ENCODE data around the gene ACTL7B. TPM values are rescaled to one million over a fixed set of nuclear protein-coding genes. Genes with fewer than 3 reads are reported as not detected.

ACTL7B gene
- total and polyA plus RNA-seq, 2 of the 8 experiments (the other 6 are each of a cell fraction or from before 2014, with no cell fraction given), result not detected

- ChIA-PET CTCF (ENCODE audit: partially characterized antibody) (no interaction called here), POLR2A (ENCODE audit: partially characterized antibody) (no interaction called here)
- Histone ChIP-seq H4K5ac (ENCODE audit: insufficient read length, low read depth, low read length) (no peak overlapping the region), H3K23ac (ENCODE audit: insufficient read length) (no peak overlapping the region), H4K8ac (ENCODE audit: extremely low read depth, insufficient read depth, low read length) (no peak overlapping the region), H3K4me1 (replicated peaks in 1 of 4; ENCODE audit: control insufficient read depth in 3 of 4, insufficient read depth in 4 of 4, low read length in 3 of 4) (no peaks in the 10 kb centered on the region), H2AFZ (ENCODE audit: low read length) (no peak overlapping the region), H2BK15ac (ENCODE audit: low read length) (no peak overlapping the region), H3K4me3 (ENCODE audit: extremely low read depth in 1 of 4, insufficient read depth in 2 of 4, low read depth in 3 of 4, low read length in 4 of 4) (no peak overlapping the region), H3K14ac (ENCODE audit: insufficient read length) (no peak overlapping the region), H3K79me2 (ENCODE audit: control insufficient read depth in 1 of 2, insufficient read depth in 2 of 2, low read length in 2 of 2) (no peaks in the 10 kb centered on the region), H2BK120ac (replicated peaks; ENCODE audit: low read depth, low read length) (no peak overlapping the region), H4K20me1 (replicated peaks in 1 of 2; ENCODE audit: control insufficient read depth in 1 of 2, insufficient read depth in 2 of 2, low read length in 2 of 2) (peaks cover 0 to 4% of the 10 kb centered on the region in 2 experiments), H3K27ac (ENCODE audit: low read depth, low read length) (no peak overlapping the region), H3K4ac (replicated peaks; ENCODE audit: insufficient read length, low read depth, low read length) (no peak overlapping the region), H3K9me3 (ENCODE audit: insufficient read depth in 2 of 2, low read depth in 1 of 2, low read length in 1 of 2) (no peaks in the 10 kb centered on the region), H2AK5ac (ENCODE audit: low read depth, low read length) (no peak overlapping the region), H3K23me2 (ENCODE audit: low read depth, low read length) (peaks cover 2% of the 10 kb centered on the region; the same call in 1 of the 2 replicates), H3K79me1 (ENCODE audit: low read depth, low read length) (no peaks in the 10 kb centered on the region), H3K18ac (ENCODE audit: extremely low read depth, low read length) (no peak overlapping the region), H3K27me3 (replicated peaks in 1 of 4; ENCODE audit: control insufficient read depth in 3 of 4, extremely low read depth in 1 of 4, insufficient read depth in 3 of 4, low read length in 3 of 4) (no peaks in the 10 kb centered on the region), H3K4me2 (ENCODE audit: insufficient read depth in 1 of 2, low read depth in 2 of 2, low read length in 2 of 2) (no peak overlapping the region), H2BK5ac (ENCODE audit: low read depth, low read length) (no peak overlapping the region), H3K56ac (replicated peaks; ENCODE audit: insufficient read length, low read depth, low read length) (no peak overlapping the region), H3K9ac (replicated peaks in 1 of 4; ENCODE audit: extremely low read depth in 1 of 4, low read depth in 3 of 4, low read length in 3 of 4) (no peak overlapping the region), H2BK12ac (ENCODE audit: low read depth, low read length) (no peak overlapping the region), H4K91ac (replicated peaks; ENCODE audit: insufficient read length, low read length) (no peak overlapping the region), H2BK20ac (ENCODE audit: low read length) (no peak overlapping the region), H3K36me3 (ENCODE audit: control insufficient read depth in 2 of 4, insufficient read depth in 4 of 4, low read length in 3 of 4) (peaks cover 10 to 74% (median 35%) of the 10 kb centered on the region in 4 experiments; a peak in 7 of 8 replicates)
- no peak for TF ChIP-seq ATF3 (IDR thresholded peaks at IDR 0.05; ENCODE audit: insufficient read depth, low read depth, low read length)
- no peak for TF ChIP-seq EZH2 (IDR thresholded peaks at IDR 0.05; ENCODE audit: low read depth, low read length, severe bottlenecking)
- TF ChIP-seq CBX5 (IDR thresholded peaks at IDR 0.05; ENCODE audit: low read depth, low read length), result no peak
- no peak for TF ChIP-seq GTF2F1 (IDR thresholded peaks at IDR 0.05; ENCODE audit: borderline replicate concordance, low read depth, low read length)
- no peak for FAIRE-seq
- 74% methylated on average over 2 of the region's 2 CpGs; no CpG with 5 or more reads in 1 of the 2 experiments for WGBS, 2 experiments (ENCODE audit: extremely low coverage in 1 of 2, insufficient coverage in 1 of 2, insufficient read length in 1 of 2, insufficient replicate concordance in 2 of 2, low coverage in 1 of 2, low lambda C conversion rate in 2 of 2, missing lambda C conversion rate in 1 of 2)
- no peak for DNase-seq (ENCODE audit: low read depth in 1 of 2, low spot score in 2 of 2)
Observed at GRCh38 chr9:108905494-108905893, 49.7 kb upstream of the ACTL7B start.
